ENCODE data around the gene SNX30. TPM values are rescaled to one million over a fixed set of nuclear protein-coding genes. Genes with fewer than 3 reads are reported as not detected.

SNX30 gene
- total RNA-seq, 1 experiment from 2014 or later, result 32.5 TPM

- H4K20me1 ChIP-seq (ENCODE audit: insufficient read depth), result peaks cover 5% of the 10 kb centered on the region
- TF ChIP-seq EZH2 (IDR thresholded peaks at IDR 0.05; ENCODE audit: low read depth), result no peak
- TF ChIP-seq, protein P1, sequence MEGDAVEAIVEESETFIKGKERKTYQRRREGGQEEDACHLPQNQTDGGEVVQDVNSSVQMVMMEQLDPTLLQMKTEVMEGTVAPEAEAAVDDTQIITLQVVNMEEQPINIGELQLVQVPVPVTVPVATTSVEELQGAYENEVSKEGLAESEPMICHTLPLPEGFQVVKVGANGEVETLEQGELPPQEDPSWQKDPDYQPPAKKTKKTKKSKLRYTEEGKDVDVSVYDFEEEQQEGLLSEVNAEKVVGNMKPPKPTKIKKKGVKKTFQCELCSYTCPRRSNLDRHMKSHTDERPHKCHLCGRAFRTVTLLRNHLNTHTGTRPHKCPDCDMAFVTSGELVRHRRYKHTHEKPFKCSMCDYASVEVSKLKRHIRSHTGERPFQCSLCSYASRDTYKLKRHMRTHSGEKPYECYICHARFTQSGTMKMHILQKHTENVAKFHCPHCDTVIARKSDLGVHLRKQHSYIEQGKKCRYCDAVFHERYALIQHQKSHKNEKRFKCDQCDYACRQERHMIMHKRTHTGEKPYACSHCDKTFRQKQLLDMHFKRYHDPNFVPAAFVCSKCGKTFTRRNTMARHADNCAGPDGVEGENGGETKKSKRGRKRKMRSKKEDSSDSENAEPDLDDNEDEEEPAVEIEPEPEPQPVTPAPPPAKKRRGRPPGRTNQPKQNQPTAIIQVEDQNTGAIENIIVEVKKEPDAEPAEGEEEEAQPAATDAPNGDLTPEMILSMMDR (conservative IDR thresholded peaks at IDR 0.05), result no peak
- H3K36me3 ChIP-seq (ENCODE audit: low read depth), result no peaks in the 10 kb centered on the region
- no peak overlapping the region for H3K4me3 ChIP-seq
- DNase-seq, result no peak
- H3K9me2 ChIP-seq (ENCODE audit: insufficient read depth), result no peaks in the 10 kb centered on the region
- ChIA-PET POLR2A (ENCODE audit: unreplicated experiment) (no interaction called here), CTCF (no interaction called here)
- no peaks in the 10 kb centered on the region for H3F3A ChIP-seq (ENCODE audit: insufficient read depth, low read depth)
- H3K4me2 ChIP-seq, result no peak overlapping the region
- BruUV-seq (replicated peaks), result no TSS peak
- H3K9me3 ChIP-seq (ENCODE audit: insufficient read depth, low read depth), result no peaks in the 10 kb centered on the region
- intact Hi-C loops (cut with micrococcal nuclease; ENCODE audit: unreplicated experiment), result no loop called here
- H3K27ac ChIP-seq, result no peak overlapping the region
- no peaks in the 10 kb centered on the region for H3K4me1 ChIP-seq (replicated peaks; ENCODE audit: insufficient read depth)
- H2AFZ ChIP-seq, result no peak overlapping the region
- peaks cover 13% of the 10 kb centered on the region; the same call in 1 of the 2 replicates for H3K79me2 ChIP-seq (ENCODE audit: low read depth)
- H3K27me3 ChIP-seq (ENCODE audit: insufficient read depth, low read depth), result no peaks in the 10 kb centered on the region
Measured at GRCh38 chr9:112772215-112772509, 21.6 kb downstream of the SNX30 start.

GRCh38 chr9:112772551-112772950 is 22.0 kb downstream of the SNX30 start:
- TF ChIP-seq, protein P1 (conservative IDR thresholded peaks at IDR 0.05), result no peak
- TF ChIP-seq EZH2 (IDR thresholded peaks at IDR 0.05; ENCODE audit: low read depth), result no peak
- BruUV-seq (replicated peaks), result no TSS peak
- Histone ChIP-seq H3K27me3 (ENCODE audit: insufficient read depth, low read depth) (no peaks in the 10 kb centered on the region), H3K36me3 (ENCODE audit: low read depth) (no peaks in the 10 kb centered on the region), H3K9me2 (ENCODE audit: insufficient read depth) (no peaks in the 10 kb centered on the region), H3K4me1 (replicated peaks; ENCODE audit: insufficient read depth) (no peaks in the 10 kb centered on the region), H4K20me1 (ENCODE audit: insufficient read depth) (peaks cover 5% of the 10 kb centered on the region), H2AFZ (no peak overlapping the region), H3K27ac (no peak overlapping the region), H3F3A (ENCODE audit: insufficient read depth, low read depth) (no peaks in the 10 kb centered on the region), H3K79me2 (ENCODE audit: low read depth) (peaks cover 13% of the 10 kb centered on the region; the same call in 1 of the 2 replicates), H3K9me3 (ENCODE audit: insufficient read depth, low read depth) (no peaks in the 10 kb centered on the region), H3K4me3 (no peak overlapping the region), H3K4me2 (no peak overlapping the region)
- DNase-seq, result no peak
- POLR2A ChIA-PET (ENCODE audit: unreplicated experiment), result no interaction called here
- CTCF ChIA-PET, result no interaction called here
- intact Hi-C loops (cut with micrococcal nuclease; ENCODE audit: unreplicated experiment), result no loop called here

DNA sequence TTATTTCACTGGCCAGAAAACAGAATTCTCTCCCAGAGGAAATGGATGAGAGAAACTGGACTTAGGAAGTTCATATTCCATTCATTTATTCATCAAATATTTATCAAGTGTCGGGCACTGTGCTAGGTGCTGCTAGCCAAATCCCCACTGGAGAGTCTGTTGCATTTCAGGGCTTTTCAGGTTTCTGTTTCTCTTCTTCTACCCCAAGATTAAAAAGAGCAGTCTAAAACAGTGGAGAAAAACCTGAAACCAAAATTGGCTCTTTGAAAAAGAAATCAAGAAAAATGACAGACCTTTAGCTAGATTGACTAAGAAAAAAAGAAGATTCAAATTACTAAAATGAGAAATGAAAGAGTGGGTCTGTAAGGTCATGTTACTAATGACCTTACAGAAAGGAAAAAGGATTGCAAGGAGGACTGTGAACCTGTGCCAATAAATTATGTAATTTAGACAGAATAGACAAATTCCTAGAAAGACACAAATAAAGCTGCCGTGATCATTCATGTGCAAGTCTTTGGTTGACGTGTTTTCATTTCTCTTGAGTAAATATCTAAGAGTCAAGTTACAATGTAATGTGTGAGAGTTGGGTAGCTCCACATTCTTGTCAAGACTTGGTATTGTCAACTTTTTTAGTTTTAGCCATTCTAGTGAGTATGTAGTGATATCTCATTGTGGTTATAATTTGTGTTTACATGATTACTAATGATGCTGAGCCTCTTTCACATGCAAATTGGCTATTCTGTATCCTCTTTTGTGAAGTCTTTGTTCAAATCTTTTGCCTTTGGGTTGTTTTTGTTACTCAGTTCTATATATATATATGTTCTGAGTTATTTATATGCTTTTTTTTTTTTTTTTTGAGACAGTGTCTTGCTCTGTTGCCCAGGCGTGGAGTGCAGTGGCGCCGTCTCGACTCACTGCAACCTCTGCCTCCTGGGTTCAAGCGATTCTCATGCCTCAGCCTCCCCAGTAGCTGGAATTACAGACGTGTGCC is 23.7 kb downstream of the SNX30 start:
- peaks cover 8% of the 10 kb centered on the region for H4K20me1 ChIP-seq (ENCODE audit: insufficient read depth)
- no peaks in the 10 kb centered on the region for H3K36me3 ChIP-seq (ENCODE audit: low read depth)
- H3K4me3 ChIP-seq, result no peak overlapping the region
- H3K27ac ChIP-seq, result no peak overlapping the region
- ChIA-PET CTCF (no interaction called here), POLR2A (ENCODE audit: unreplicated experiment) (no interaction called here)
- no peaks in the 10 kb centered on the region for H3K4me1 ChIP-seq (replicated peaks; ENCODE audit: insufficient read depth)
- H3K79me2 ChIP-seq (ENCODE audit: low read depth), result peaks cover 10% of the 10 kb centered on the region; the same call in 1 of the 2 replicates
- H3K27me3 ChIP-seq (ENCODE audit: insufficient read depth, low read depth), result no peaks in the 10 kb centered on the region
- intact Hi-C loops (cut with micrococcal nuclease; ENCODE audit: unreplicated experiment), result no loop called here
- no peaks in the 10 kb centered on the region for H3K9me3 ChIP-seq (ENCODE audit: insufficient read depth, low read depth)
- BruUV-seq (replicated peaks), result no TSS peak
- no peaks in the 10 kb centered on the region for H3K9me2 ChIP-seq (ENCODE audit: insufficient read depth)
- DNase-seq, result no peak
- no peak overlapping the region for H2AFZ ChIP-seq
- H3K4me2 ChIP-seq, result no peak overlapping the region
- no peak for TF ChIP-seq EZH2 (IDR thresholded peaks at IDR 0.05; ENCODE audit: low read depth)
- TF ChIP-seq, protein P1 (conservative IDR thresholded peaks at IDR 0.05), result no peak
- H3F3A ChIP-seq (ENCODE audit: insufficient read depth, low read depth), result no peaks in the 10 kb centered on the region
